Colonic mucosa (tissue), 4 donors: ENCODE data around the gene LRCH1. TPM values are rescaled to one million over a fixed set of nuclear protein-coding genes. Genes with fewer than 3 reads are reported as not detected.
A peak's percentile ranks its signal among the peaks of the same experiment; 100 is the strongest.

Experiments
- DNase-seq: peaks from one replicate; pipeline ENCODE4 v3.0.0-alpha.2; 2020
- H3K27ac ChIP-seq: fragments of 200-600 bp; one replicate; pipeline ENCODE4 v1.8.0; 2021
- H3K27me3 ChIP-seq: fragments of 200-600 bp; one replicate; pipeline ENCODE4 v1.8.0; 2021
- H3K36me3 ChIP-seq: fragments of 200-600 bp; one replicate; pipeline ENCODE4 v1.8.0; 2021
- H3K4me1 ChIP-seq: fragments of 200-600 bp; one replicate; pipeline ENCODE4 v1.8.0; 2021; ENCODE audit warnings: mild to moderate bottlenecking
- H3K4me3 ChIP-seq: fragments of 200-600 bp; one replicate; pipeline ENCODE4 v1.8.0; 2021
- H3K9ac ChIP-seq, 2 donors: one replicate each; pipeline ENCODE4 v1.7.0; 2013; ENCODE audit warnings: control low read depth in 2 of 2, low read depth in 2 of 2, low read length in 2 of 2
- H3K9me3 ChIP-seq: fragments of 200-600 bp; one replicate; pipeline ENCODE4 v1.8.0; 2021
- intact Hi-C: fragments of 100-400 bp; cut with DNase I; formaldehyde crosslinking; loops from one replicate; pipeline ENCODE4 v1.14.1; 2022
- total RNA-seq, 2 donors: library from RNA; stranded (reverse); fragmentation: NEBNext Ultra II Directional in 1 of 2; extraction: Animal tissue kit (Norgen Biotek cat#: 25700) in 1 of 2; gene quantifications; one replicate each; pipeline ENCODE4 v1.2.1, GENCODE V29; 2021
- TF ChIP-seq, protein P1 (sequence below): fragments of 200-600 bp; IDR thresholded peaks from one replicate; pipeline ENCODE4 v1.8.0; 2022; ENCODE audit warnings: antibody characterized with exemption, mild to moderate bottlenecking
- donor health status: healthy.
- donor health status: DM: no; HTN: no; CAD: no.
- donor health status: DM: no; HTN: no; CAD: no.

Gene LRCH1
- total RNA-seq, 2 donors from 2014 or later = 12.8 to 19.6 TPM

GRCh38 chr13:46663206-46664037 is 110.5 kb downstream of the LRCH1 start:
- no peak for DNase-seq
- TF ChIP-seq, protein P1, sequence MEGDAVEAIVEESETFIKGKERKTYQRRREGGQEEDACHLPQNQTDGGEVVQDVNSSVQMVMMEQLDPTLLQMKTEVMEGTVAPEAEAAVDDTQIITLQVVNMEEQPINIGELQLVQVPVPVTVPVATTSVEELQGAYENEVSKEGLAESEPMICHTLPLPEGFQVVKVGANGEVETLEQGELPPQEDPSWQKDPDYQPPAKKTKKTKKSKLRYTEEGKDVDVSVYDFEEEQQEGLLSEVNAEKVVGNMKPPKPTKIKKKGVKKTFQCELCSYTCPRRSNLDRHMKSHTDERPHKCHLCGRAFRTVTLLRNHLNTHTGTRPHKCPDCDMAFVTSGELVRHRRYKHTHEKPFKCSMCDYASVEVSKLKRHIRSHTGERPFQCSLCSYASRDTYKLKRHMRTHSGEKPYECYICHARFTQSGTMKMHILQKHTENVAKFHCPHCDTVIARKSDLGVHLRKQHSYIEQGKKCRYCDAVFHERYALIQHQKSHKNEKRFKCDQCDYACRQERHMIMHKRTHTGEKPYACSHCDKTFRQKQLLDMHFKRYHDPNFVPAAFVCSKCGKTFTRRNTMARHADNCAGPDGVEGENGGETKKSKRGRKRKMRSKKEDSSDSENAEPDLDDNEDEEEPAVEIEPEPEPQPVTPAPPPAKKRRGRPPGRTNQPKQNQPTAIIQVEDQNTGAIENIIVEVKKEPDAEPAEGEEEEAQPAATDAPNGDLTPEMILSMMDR = no peak
- Histone ChIP-seq H3K9me3 (no peaks in the 10 kb centered on the region), H3K27me3 (no peaks in the 10 kb centered on the region), H3K36me3 (no peaks in the 10 kb centered on the region), H3K9ac (no peak overlapping the region), H3K27ac (peak overlapping the region; percentile 32), H3K4me1 (peaks cover 12% of the 10 kb centered on the region), H3K4me3 (no peak overlapping the region)
- intact Hi-C loops = no loop called here

GRCh38 chr13:46664195-46664594 is 111.2 kb downstream of the LRCH1 start:
- H3K4me1 ChIP-seq = peaks cover 12% of the 10 kb centered on the region
- H3K36me3 ChIP-seq = no peaks in the 10 kb centered on the region
- no peak overlapping the region for H3K27ac ChIP-seq
- H3K9me3 ChIP-seq = no peaks in the 10 kb centered on the region
- no peak overlapping the region for H3K4me3 ChIP-seq
- TF ChIP-seq, protein P1 = no peak
- intact Hi-C loops = no loop called here
- H3K9ac ChIP-seq = no peak overlapping the region
- H3K27me3 ChIP-seq = no peaks in the 10 kb centered on the region
- DNase-seq = no peak

GRCh38 chr13:46665248-46665632 is 112.3 kb downstream of the LRCH1 start:
- Histone ChIP-seq H3K9ac (peak overlapping the region in 1 of 2 donors; percentile 71), H3K27ac (peak overlapping the region; percentile 72), H3K27me3 (no peaks in the 10 kb centered on the region), H3K4me1 (peaks cover 12% of the 10 kb centered on the region), H3K4me3 (no peak overlapping the region), H3K36me3 (no peaks in the 10 kb centered on the region), H3K9me3 (no peaks in the 10 kb centered on the region)
- intact Hi-C loops = no loop called here
- no peak for DNase-seq
- TF ChIP-seq, protein P1 = no peak

DNA sequence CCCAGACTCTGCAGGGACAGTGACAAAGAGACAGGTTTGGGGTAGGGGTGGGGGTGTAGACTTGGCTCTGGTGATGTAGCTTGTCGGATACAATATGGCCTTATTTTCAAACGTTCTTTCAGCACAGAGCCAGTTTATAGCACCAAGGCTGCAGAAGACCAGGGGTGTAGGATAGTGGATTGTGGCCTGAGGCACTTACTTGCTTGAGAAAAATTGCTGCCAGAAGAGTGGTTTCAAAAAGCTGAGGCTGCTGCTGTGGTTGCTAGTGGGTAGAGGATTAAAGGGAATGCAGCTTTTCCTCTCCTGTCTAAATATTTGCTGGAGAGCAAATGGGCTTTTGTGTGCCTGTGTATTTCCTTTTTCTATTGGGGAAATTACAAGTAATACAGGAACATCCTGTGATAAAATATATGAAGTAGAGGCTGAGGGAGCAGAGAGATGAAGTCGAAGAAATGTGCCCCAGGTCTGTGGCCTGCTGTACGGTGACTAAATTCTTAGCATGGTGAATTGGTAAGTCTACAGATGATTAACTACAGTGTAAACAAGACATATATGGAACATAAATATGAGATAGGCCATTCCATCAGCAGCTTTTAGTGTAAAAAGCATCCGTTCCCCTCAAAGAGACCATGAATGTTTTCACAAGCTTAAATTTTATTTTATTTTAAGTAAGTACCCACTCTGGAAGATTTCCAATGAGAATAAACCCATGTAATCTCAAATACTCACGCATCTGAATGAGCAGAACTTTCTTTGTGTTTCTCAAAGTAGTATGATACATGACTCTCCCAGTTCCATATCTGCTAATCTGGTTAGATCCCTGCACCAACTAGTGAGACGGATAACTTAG is 112.9 kb downstream of the LRCH1 start:
- TF ChIP-seq, protein P1 = no peak
- H3K9ac ChIP-seq = peak overlapping the region; percentile 13 to 71
- H3K9me3 ChIP-seq = no peaks in the 10 kb centered on the region
- intact Hi-C loops = no loop called here
- DNase-seq = peak; percentile 44
- peak overlapping the region; percentile 72 for H3K27ac ChIP-seq
- no peak overlapping the region for H3K4me3 ChIP-seq
- H3K36me3 ChIP-seq = no peaks in the 10 kb centered on the region
- peaks cover 12% of the 10 kb centered on the region for H3K4me1 ChIP-seq
- no peaks in the 10 kb centered on the region for H3K27me3 ChIP-seq

- DNase-seq = no peak
- Histone ChIP-seq H3K27me3 (no peaks in the 10 kb centered on the region), H3K27ac (peak overlapping the region; percentile 14), H3K4me1 (peaks cover 12% of the 10 kb centered on the region), H3K36me3 (no peaks in the 10 kb centered on the region), H3K9ac (no peak overlapping the region), H3K9me3 (no peaks in the 10 kb centered on the region), H3K4me3 (no peak overlapping the region)
- TF ChIP-seq, protein P1 = no peak
- intact Hi-C loops = no loop called here
These were observed 113.9 kb downstream of the LRCH1 start for GRCh38 chr13:46666727-46667456.
